Measurements from ENCODE around the gene IL1R2.

Gene IL1R2

DNA sequence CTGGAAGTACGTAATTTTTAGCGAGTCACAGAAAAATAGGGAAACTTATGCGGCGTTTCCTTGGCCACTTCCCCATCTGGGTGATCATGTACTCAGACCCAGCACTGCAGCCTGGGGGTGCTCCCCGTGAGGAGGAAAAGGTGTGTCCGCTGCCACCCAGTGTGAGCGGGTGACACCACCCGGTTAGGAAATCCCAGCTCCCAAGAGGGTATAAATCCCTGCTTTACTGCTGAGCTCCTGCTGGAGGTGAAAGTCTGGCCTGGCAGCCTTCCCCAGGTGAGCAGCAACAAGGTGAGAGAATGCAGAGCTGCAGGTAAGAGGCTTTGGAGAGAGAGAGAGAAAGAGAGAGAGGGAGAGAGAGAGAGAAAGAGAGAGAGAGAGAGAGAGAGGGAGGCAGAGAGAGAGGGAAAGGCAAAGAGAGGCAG, at the start of gene IL1R2:
TSS of gene IL1R2 (plus strand) at position 240 of the 425 bp plus-strand sequence. CDS start 16,616 bp downstream, outside the sequence.
- no peaks in the 10 kb centered on the region for H3K27me3 ChIP-seq (ENCODE audit: control insufficient read depth in 5 of 5, insufficient read depth in 4 of 5, low read length in 5 of 5)
- peaks cover 0 to 4% (median 0%) of the 10 kb centered on the region in 5 donors for H3K4me1 ChIP-seq (ENCODE audit: control insufficient read depth in 5 of 5, insufficient read depth in 5 of 5, low read length in 5 of 5)
- no peaks in the 10 kb centered on the region for H3K9me3 ChIP-seq (ENCODE audit: control insufficient read depth in 5 of 5, low read length in 5 of 5)
- H3K4me3 ChIP-seq (ENCODE audit: low read depth in 1 of 5, low read length in 5 of 5) = no peak within 1 kb of the TSS
- H3K36me3 ChIP-seq (ENCODE audit: control insufficient read depth in 5 of 5, insufficient read depth in 5 of 5, low read length in 5 of 5) = no peaks in the 10 kb centered on the region
- no peak within 1 kb of the TSS for H3K9ac ChIP-seq (ENCODE audit: low read length in 5 of 5)
- H3K27ac ChIP-seq (ENCODE audit: low read depth, low read length) = no peak within 1 kb of the TSS

DNA sequence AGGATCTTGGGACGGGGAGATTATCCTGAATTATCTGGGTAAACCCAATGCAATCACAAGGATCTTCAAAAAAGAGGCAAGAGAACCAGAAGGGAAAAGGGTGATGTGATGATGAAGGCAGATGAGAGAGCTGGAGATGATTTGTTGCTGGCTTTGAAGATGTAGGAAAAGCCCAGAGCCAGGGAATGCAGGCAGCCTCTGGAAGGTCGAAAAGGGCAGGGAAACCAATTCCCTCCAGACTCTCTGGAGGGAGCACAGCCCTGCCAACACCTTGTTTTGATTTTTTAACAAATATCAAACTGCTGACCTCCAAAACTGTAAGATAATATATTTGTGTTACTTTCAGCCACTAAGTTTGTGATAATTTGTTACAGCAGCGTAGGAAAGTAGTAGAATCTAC, 48.9 kb upstream of the IL1R2 start:
- no peaks in the 10 kb centered on the region for H3K36me3 ChIP-seq (ENCODE audit: control insufficient read depth in 5 of 5, insufficient read depth in 5 of 5, low read length in 5 of 5)
- no peak overlapping the region for H3K9ac ChIP-seq (ENCODE audit: low read length in 5 of 5)
- H3K9me3 ChIP-seq (ENCODE audit: control insufficient read depth in 5 of 5, low read length in 5 of 5) = no peaks in the 10 kb centered on the region
- H3K27me3 ChIP-seq (ENCODE audit: control insufficient read depth in 5 of 5, insufficient read depth in 4 of 5, low read length in 5 of 5) = no peaks in the 10 kb centered on the region
- H3K4me1 ChIP-seq (ENCODE audit: control insufficient read depth in 5 of 5, insufficient read depth in 5 of 5, low read length in 5 of 5) = peaks cover 0 to 11% (median 9%) of the 10 kb centered on the region in 5 donors
- H3K4me3 ChIP-seq (ENCODE audit: low read depth in 1 of 5, low read length in 5 of 5) = no peak overlapping the region
- no peak overlapping the region for H3K27ac ChIP-seq (ENCODE audit: low read depth, low read length)

DNA sequence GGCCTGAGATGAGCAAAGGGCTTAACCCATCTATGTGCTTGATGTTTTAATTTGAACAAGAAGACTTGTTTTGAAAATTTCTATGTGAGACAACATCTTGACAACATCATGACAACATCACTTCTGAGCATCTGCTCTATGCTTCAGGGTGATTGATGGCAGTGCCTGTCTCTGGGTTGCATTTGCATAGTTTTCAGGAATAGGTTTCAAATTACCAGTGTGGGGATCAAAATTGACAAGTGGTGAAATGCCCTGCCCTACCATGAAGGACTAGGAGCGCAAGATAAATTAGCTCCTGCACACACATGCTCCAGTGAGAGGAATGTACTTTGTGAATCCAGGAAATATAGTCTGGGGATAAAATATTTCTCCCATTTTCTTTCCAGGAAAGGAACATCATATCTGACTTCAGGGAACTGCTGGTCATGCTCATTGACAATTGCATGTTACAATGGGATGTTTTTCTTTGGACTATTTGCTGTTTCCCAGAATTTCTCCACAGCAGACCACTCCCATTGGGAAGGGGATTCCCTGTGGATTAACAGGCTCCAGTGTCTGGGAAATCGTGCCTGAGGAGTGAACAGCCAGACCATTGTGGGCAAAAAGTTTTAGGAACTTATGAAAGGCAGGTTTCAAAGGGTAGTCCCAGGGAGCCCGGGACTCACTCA, 45.3 kb upstream of the IL1R2 start:
- Histone ChIP-seq H3K4me1 (ENCODE audit: control insufficient read depth in 5 of 5, insufficient read depth in 5 of 5, low read length in 5 of 5) (peaks cover 0 to 11% (median 9%) of the 10 kb centered on the region in 5 donors), H3K27me3 (ENCODE audit: control insufficient read depth in 5 of 5, insufficient read depth in 4 of 5, low read length in 5 of 5) (no peaks in the 10 kb centered on the region), H3K36me3 (ENCODE audit: control insufficient read depth in 5 of 5, insufficient read depth in 5 of 5, low read length in 5 of 5) (no peaks in the 10 kb centered on the region), H3K4me3 (ENCODE audit: low read depth in 1 of 5, low read length in 5 of 5) (no peak overlapping the region), H3K9ac (ENCODE audit: low read length in 5 of 5) (no peak overlapping the region), H3K27ac (ENCODE audit: low read depth, low read length) (no peak overlapping the region), H3K9me3 (ENCODE audit: control insufficient read depth in 5 of 5, low read length in 5 of 5) (peaks cover 0 to 2% (median 0%) of the 10 kb centered on the region in 5 donors)

DNA sequence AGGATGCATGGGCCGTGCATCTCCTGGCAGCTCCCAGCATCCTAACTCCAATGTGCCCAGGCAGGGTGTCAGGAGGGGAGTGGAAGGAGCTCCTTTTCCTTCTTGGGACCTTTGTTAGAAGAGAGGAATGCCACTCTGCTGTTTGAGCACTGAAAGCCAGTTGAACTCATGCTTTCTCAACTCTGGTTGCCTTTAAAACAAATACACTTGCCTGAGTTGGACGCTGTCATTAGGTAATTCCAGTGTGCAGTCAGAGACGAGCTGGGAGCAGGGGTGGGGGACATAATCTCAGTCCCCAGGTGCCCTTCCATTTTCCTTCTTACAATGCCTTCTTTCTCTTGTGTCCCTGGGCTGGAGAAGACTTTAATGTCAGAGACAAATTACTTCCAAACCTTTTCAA, 44.4 kb upstream of the IL1R2 start:
- peaks cover 0 to 11% (median 9%) of the 10 kb centered on the region in 5 donors for H3K4me1 ChIP-seq (ENCODE audit: control insufficient read depth in 5 of 5, insufficient read depth in 5 of 5, low read length in 5 of 5)
- H3K9me3 ChIP-seq (ENCODE audit: control insufficient read depth in 5 of 5, low read length in 5 of 5) = peaks cover 0 to 2% (median 0%) of the 10 kb centered on the region in 5 donors
- H3K36me3 ChIP-seq (ENCODE audit: control insufficient read depth in 5 of 5, insufficient read depth in 5 of 5, low read length in 5 of 5) = no peaks in the 10 kb centered on the region
- no peak overlapping the region for H3K27ac ChIP-seq (ENCODE audit: low read depth, low read length)
- no peak overlapping the region for H3K4me3 ChIP-seq (ENCODE audit: low read depth in 1 of 5, low read length in 5 of 5)
- H3K27me3 ChIP-seq (ENCODE audit: control insufficient read depth in 5 of 5, insufficient read depth in 4 of 5, low read length in 5 of 5) = no peaks in the 10 kb centered on the region
- no peak overlapping the region for H3K9ac ChIP-seq (ENCODE audit: low read length in 5 of 5)

- no peak overlapping the region for H3K9ac ChIP-seq (ENCODE audit: low read length in 5 of 5)
- no peaks in the 10 kb centered on the region for H3K27me3 ChIP-seq (ENCODE audit: control insufficient read depth in 5 of 5, insufficient read depth in 4 of 5, low read length in 5 of 5)
- peaks cover 0 to 2% (median 0%) of the 10 kb centered on the region in 5 donors for H3K9me3 ChIP-seq (ENCODE audit: control insufficient read depth in 5 of 5, low read length in 5 of 5)
- no peak overlapping the region for H3K4me3 ChIP-seq (ENCODE audit: low read depth in 1 of 5, low read length in 5 of 5)
- no peak overlapping the region for H3K27ac ChIP-seq (ENCODE audit: low read depth, low read length)
- peaks cover 0 to 11% (median 9%) of the 10 kb centered on the region in 5 donors for H3K4me1 ChIP-seq (ENCODE audit: control insufficient read depth in 5 of 5, insufficient read depth in 5 of 5, low read length in 5 of 5)
- H3K36me3 ChIP-seq (ENCODE audit: control insufficient read depth in 5 of 5, insufficient read depth in 5 of 5, low read length in 5 of 5) = no peaks in the 10 kb centered on the region
These were observed 43.1 kb upstream of the IL1R2 start for GRCh38 chr2:101948625-101949155.

DNA sequence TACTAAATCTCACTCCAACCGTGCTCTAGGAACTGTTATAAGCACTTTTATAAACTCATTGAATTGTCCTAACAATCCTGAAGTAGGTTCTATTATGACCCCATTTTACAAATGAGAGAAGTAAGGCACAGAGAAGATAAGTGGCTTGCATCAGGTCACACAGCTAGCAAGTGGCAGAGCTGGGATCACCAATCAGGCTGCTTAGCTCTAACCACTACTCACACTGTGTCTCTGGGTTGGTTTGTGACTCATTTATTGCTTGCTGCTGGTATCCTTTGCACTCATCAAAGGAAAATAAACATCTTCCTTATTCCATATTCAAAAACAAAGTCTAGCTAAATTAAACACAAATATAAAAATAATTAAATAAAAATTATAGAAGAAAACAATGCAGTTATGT, 42.5 kb upstream of the IL1R2 start:
- peaks cover 0 to 2% (median 0%) of the 10 kb centered on the region in 5 donors for H3K9me3 ChIP-seq (ENCODE audit: control insufficient read depth in 5 of 5, low read length in 5 of 5)
- no peaks in the 10 kb centered on the region for H3K36me3 ChIP-seq (ENCODE audit: control insufficient read depth in 5 of 5, insufficient read depth in 5 of 5, low read length in 5 of 5)
- no peak overlapping the region for H3K4me3 ChIP-seq (ENCODE audit: low read depth in 1 of 5, low read length in 5 of 5)
- no peak overlapping the region for H3K27ac ChIP-seq (ENCODE audit: low read depth, low read length)
- H3K4me1 ChIP-seq (ENCODE audit: control insufficient read depth in 5 of 5, insufficient read depth in 5 of 5, low read length in 5 of 5) = peaks cover 0 to 11% (median 9%) of the 10 kb centered on the region in 5 donors
- no peaks in the 10 kb centered on the region for H3K27me3 ChIP-seq (ENCODE audit: control insufficient read depth in 5 of 5, insufficient read depth in 4 of 5, low read length in 5 of 5)
- H3K9ac ChIP-seq (ENCODE audit: low read length in 5 of 5) = no peak overlapping the region

DNA sequence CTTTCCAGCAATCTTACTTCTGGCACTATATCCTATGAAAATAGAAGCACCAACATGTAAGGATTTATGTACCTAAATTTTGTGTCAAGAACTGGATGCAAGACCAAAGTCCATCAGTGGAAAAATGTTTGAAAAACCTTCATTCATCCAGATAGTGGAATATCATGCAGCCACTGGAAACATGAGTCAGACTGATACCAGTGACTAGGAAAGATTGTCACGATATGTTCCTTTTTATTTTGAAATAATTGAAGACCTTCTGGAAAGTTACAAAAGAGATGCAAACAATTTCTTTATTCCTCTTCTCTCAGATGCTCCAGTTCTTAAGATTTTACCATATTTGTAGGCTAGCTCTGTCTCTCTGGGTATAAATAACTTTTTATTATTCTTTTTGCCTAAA, 40.5 kb upstream of the IL1R2 start:
- no peak overlapping the region for H3K9ac ChIP-seq (ENCODE audit: low read length in 5 of 5)
- no peak overlapping the region for H3K4me3 ChIP-seq (ENCODE audit: low read depth in 1 of 5, low read length in 5 of 5)
- H3K27ac ChIP-seq (ENCODE audit: low read depth, low read length) = no peak overlapping the region
- peaks cover 0 to 15% (median 11%) of the 10 kb centered on the region in 5 donors for H3K4me1 ChIP-seq (ENCODE audit: control insufficient read depth in 5 of 5, insufficient read depth in 5 of 5, low read length in 5 of 5)
- no peaks in the 10 kb centered on the region for H3K36me3 ChIP-seq (ENCODE audit: control insufficient read depth in 5 of 5, insufficient read depth in 5 of 5, low read length in 5 of 5)
- H3K9me3 ChIP-seq (ENCODE audit: control insufficient read depth in 5 of 5, low read length in 5 of 5) = peaks cover 0 to 2% (median 0%) of the 10 kb centered on the region in 5 donors
- no peaks in the 10 kb centered on the region for H3K27me3 ChIP-seq (ENCODE audit: control insufficient read depth in 5 of 5, insufficient read depth in 4 of 5, low read length in 5 of 5)

GRCh38 chr2:101952551-101952950, 39.2 kb upstream of the IL1R2 start:
- no peak overlapping the region for H3K27ac ChIP-seq (ENCODE audit: low read depth, low read length)
- no peak overlapping the region for H3K9ac ChIP-seq (ENCODE audit: low read length in 5 of 5)
- H3K9me3 ChIP-seq (ENCODE audit: control insufficient read depth in 5 of 5, low read length in 5 of 5) = peaks cover 0 to 2% (median 0%) of the 10 kb centered on the region in 5 donors
- peaks cover 0 to 15% (median 10%) of the 10 kb centered on the region in 5 donors for H3K4me1 ChIP-seq (ENCODE audit: control insufficient read depth in 5 of 5, insufficient read depth in 5 of 5, low read length in 5 of 5)
- no peak overlapping the region for H3K4me3 ChIP-seq (ENCODE audit: low read depth in 1 of 5, low read length in 5 of 5)
- no peaks in the 10 kb centered on the region for H3K36me3 ChIP-seq (ENCODE audit: control insufficient read depth in 5 of 5, insufficient read depth in 5 of 5, low read length in 5 of 5)
- H3K27me3 ChIP-seq (ENCODE audit: control insufficient read depth in 5 of 5, insufficient read depth in 4 of 5, low read length in 5 of 5) = no peaks in the 10 kb centered on the region

- Histone ChIP-seq H3K27me3 (ENCODE audit: control insufficient read depth in 5 of 5, insufficient read depth in 4 of 5, low read length in 5 of 5) (no peaks in the 10 kb centered on the region), H3K9me3 (ENCODE audit: control insufficient read depth in 5 of 5, low read length in 5 of 5) (no peaks in the 10 kb centered on the region), H3K36me3 (ENCODE audit: control insufficient read depth in 5 of 5, insufficient read depth in 5 of 5, low read length in 5 of 5) (no peaks in the 10 kb centered on the region), H3K4me1 (ENCODE audit: control insufficient read depth in 5 of 5, insufficient read depth in 5 of 5, low read length in 5 of 5) (peaks cover 3 to 48% (median 34%) of the 10 kb centered on the region in 5 donors), H3K27ac (ENCODE audit: low read depth, low read length) (peak overlapping the region; percentile 52), H3K4me3 (ENCODE audit: low read depth in 1 of 5, low read length in 5 of 5) (peak overlapping the region in 1 of 5 donors; percentile 9), H3K9ac (ENCODE audit: low read length in 5 of 5) (no peak overlapping the region)
These were observed 35.0 kb upstream of the IL1R2 start for GRCh38 chr2:101956465-101957438.

Data from subcutaneous abdominal adipose tissue (tissue), 5 donors.